Right lobe of liver (tissue), 6 donors: Measurements from ENCODE around the gene BNIP3. TPM values are rescaled to one million over a fixed set of nuclear protein-coding genes. Genes with fewer than 3 reads are reported as not detected.

Experiments used
- ATAC-seq, 4 donors: fragments of 200-7000 bp; cut with Tn5 transposase; one replicate each; pipeline ENCODE4 v1.9.1; 2020; ENCODE audit warnings: mild to moderate bottlenecking in 4 of 4, moderate library complexity in 4 of 4
- DNase-seq, 3 donors: peaks; one replicate each; pipeline ENCODE4 v3.0.0-alpha.2; 2020
- H3K27ac ChIP-seq, 3 donors: fragments of 200-600 bp; one replicate each; pipeline ENCODE4 v1.8.0; 2022
- H3K27me3 ChIP-seq, 2 donors: fragments of 200-600 bp; one replicate each; pipeline ENCODE4 v1.8.0; 2022
- H3K36me3 ChIP-seq, 4 donors: fragments of 200-600 bp; sonication (generic) in 1 of 4; one replicate each; pipeline versions ENCODE4 v1.5.1 to v1.8.0; 2017 to 2022; ENCODE audit warnings: control low read depth in 1 of 4
- H3K4me1 ChIP-seq, 4 donors: fragments of 200-600 bp; sonication (generic) in 1 of 4; one replicate each; pipeline versions ENCODE4 v1.5.1 to v1.8.0; 2017 to 2022; ENCODE audit warnings: control low read depth in 1 of 4
- H3K4me3 ChIP-seq, 3 donors: fragments of 200-600 bp; one replicate each; pipeline ENCODE4 v1.8.0; 2022
- H3K9me3 ChIP-seq, 4 donors: fragments of 200-600 bp; sonication (generic) in 1 of 4; one replicate each; pipeline versions ENCODE4 v1.5.1 to v1.8.0; 2017 to 2022; ENCODE audit warnings: control low read depth in 1 of 4
- POLR2A ChIP-seq: fragments of 450-650 bp; IDR thresholded peaks from one replicate; pipeline ENCODE4 v1.6.1; 2017; ENCODE audit warnings: antibody characterized with exemption, mild to moderate bottlenecking
- WGBS: methylation state at CpG from one replicate; pipeline ENCODE4 v1.1.6; 2018; ENCODE audit warnings: low coverage, low lambda C conversion rate; ENCODE audit not compliant: insufficient coverage; ENCODE audit errors: missing lambda C conversion rate; 5-methylcytosine and 5-hydroxymethylcytosine counted together
- intact Hi-C, 2 donors: fragments of 100-400 bp; cut with DNase I; formaldehyde crosslinking; loops; one replicate each; pipeline versions ENCODE4 v1.11.2 to v1.14.1; 2022
- total RNA-seq, 6 experiments: library from RNA; depleted of rRNA in 2 of 6; stranded (reverse); fragments of >200 nt in 2 of 6; fragmentation: NEBNext Ultra II Directional in 3 of 6; extraction: Animal tissue kit (Norgen Biotek cat#: 25700) in 3 of 6; gene quantifications; one replicate each; pipeline versions ENCODE4 v1.1.0 to v1.2.4, GENCODE V29; 2016 to 2023
- TF ChIP-seq, protein P1 (sequence below), 4 donors: fragments of 200-600 bp in 3 of 4; fragments of 450-650 bp in 1 of 4; IDR thresholded peaks; one replicate each; pipeline versions ENCODE4 v1.5.1 to v1.8.0; 2016 to 2022; ENCODE audit warnings: antibody characterized with exemption in 4 of 4, mild to moderate bottlenecking in 2 of 4
- donor health status: DM: no; HTN: yes; CAD: no.
- donor health status: DM: no; HTN: no; CAD: no.
- donor health status: DM: no; HTN: no; CAD: no.
- donor health status: DM: no; HTN: yes; CAD: no.
- donor health status: DM: no; HTN: yes; CAD: no.

Gene BNIP3
- total RNA-seq, 6 experiments from 2014 or later: 87.7 to 373 (median 102) TPM

DNA sequence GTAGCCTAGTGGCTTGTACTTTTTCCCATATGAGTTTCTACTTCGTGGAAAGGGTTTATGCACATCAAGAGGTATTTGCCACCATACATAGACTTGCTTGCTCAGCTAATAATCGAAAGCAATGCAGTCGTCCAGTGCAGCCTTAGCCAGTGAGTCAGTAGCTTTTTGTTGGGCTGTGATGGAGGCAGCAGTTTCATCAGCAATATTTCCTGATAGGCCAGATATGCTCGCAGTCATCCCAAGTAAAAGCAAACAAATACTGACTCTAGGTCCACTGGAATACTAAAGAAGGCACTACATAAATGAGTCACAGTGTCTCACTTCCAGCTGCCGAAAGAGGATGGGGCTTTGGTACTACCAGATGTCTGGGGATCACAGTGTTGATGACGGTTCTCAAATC is 2.1 kb upstream of the BNIP3 start:
- peaks cover 0 to 10% (median 4%) of the 10 kb centered on the region in 4 donors for H3K4me1 ChIP-seq
- H3K36me3 ChIP-seq: no peaks in the 10 kb centered on the region
- intact Hi-C loops: no loop called here
- ATAC-seq (peak in 1 of 4 donors; percentile 35), DNase-seq (no peak)
- no peaks in the 10 kb centered on the region for H3K27me3 ChIP-seq
- H3K27ac ChIP-seq: no peak overlapping the region
- no peak overlapping the region for H3K4me3 ChIP-seq
- 60% methylated on average over 6 of the region's 6 CpGs for WGBS
- no peaks in the 10 kb centered on the region for H3K9me3 ChIP-seq
- TF ChIP-seq, protein P1, sequence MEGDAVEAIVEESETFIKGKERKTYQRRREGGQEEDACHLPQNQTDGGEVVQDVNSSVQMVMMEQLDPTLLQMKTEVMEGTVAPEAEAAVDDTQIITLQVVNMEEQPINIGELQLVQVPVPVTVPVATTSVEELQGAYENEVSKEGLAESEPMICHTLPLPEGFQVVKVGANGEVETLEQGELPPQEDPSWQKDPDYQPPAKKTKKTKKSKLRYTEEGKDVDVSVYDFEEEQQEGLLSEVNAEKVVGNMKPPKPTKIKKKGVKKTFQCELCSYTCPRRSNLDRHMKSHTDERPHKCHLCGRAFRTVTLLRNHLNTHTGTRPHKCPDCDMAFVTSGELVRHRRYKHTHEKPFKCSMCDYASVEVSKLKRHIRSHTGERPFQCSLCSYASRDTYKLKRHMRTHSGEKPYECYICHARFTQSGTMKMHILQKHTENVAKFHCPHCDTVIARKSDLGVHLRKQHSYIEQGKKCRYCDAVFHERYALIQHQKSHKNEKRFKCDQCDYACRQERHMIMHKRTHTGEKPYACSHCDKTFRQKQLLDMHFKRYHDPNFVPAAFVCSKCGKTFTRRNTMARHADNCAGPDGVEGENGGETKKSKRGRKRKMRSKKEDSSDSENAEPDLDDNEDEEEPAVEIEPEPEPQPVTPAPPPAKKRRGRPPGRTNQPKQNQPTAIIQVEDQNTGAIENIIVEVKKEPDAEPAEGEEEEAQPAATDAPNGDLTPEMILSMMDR (IDR thresholded peaks at IDR 0.05): no peak
- TF ChIP-seq POLR2A: no peak

- H3K9me3 ChIP-seq: no peaks in the 10 kb centered on the region
- intact Hi-C loops: no loop called here
- no peaks in the 10 kb centered on the region for H3K36me3 ChIP-seq
- no peak for DNase-seq
- ATAC-seq: no peak
- peak overlapping the region; percentile 57 to 99 (median 68) for H3K4me3 ChIP-seq
- 79% methylated on average over 11 of the region's 21 CpGs for WGBS
- TF ChIP-seq, protein P1 (IDR thresholded peaks at IDR 0.05): no peak
- no peak for TF ChIP-seq POLR2A
- H3K4me1 ChIP-seq: peaks cover 0 to 20% (median 6%) of the 10 kb centered on the region in 4 donors
- no peak overlapping the region for H3K27ac ChIP-seq
- no peaks in the 10 kb centered on the region for H3K27me3 ChIP-seq
Observed at GRCh38 chr10:131982796-131983195, 1.1 kb upstream of the BNIP3 start.

- Histone ChIP-seq H3K27ac (peak overlapping the region; percentile 42 to 57 (median 47)), H3K27me3 (no peaks in the 10 kb centered on the region), H3K36me3 (no peaks in the 10 kb centered on the region), H3K4me1 (peaks cover 0 to 26% (median 8%) of the 10 kb centered on the region in 4 donors), H3K4me3 (peak overlapping the region; percentile 57 to 99 (median 68)), H3K9me3 (no peaks in the 10 kb centered on the region)
- intact Hi-C loops: no loop called here
- ATAC-seq: no peak
- peak in 1 of 3 donors; percentile 63 for DNase-seq
- 0% methylated on average over 3 of the region's 83 CpGs for WGBS
- TF ChIP-seq POLR2A: no peak
- TF ChIP-seq, protein P1 (IDR thresholded peaks at IDR 0.05): no peak
Observed at GRCh38 chr10:131982185-131982756, 548 bp upstream of the BNIP3 start.

DNA sequence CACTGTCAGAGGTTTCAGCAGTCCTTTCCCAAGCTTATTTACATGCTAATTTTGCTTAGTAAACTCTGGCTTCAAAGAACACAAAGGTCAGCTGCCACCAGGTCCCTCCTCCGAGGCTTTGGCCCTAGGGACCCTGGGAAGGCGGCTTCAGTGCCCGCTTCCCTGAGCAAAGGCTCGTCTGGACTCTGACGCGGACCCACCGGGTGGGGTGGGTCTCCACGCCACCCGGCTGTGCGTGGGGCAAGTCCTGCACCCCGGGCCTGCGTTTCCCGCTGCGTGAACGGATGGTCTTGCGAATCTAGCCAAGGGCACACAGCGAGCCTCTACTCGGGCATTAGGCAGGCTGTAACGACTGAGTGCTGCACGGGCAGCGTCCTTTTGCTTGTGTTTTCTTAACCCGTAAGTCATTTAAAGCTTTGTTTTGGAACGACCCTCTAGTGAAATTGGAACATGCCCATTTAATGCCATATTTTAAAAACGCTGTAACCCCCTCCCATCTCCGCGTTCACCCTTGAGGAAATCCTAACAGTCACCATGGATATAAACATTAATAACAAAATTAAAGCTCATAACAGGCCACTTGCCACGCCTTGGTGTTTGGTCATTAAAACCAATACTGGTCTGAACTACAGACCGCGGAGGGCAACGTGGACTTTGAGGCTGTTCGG is 828 bp downstream of the BNIP3 start:
- TF ChIP-seq, protein P1 (IDR thresholded peaks at IDR 0.05): no peak
- TF ChIP-seq POLR2A: peak; percentile 38
- Histone ChIP-seq H3K9me3 (no peaks in the 10 kb centered on the region), H3K4me1 (peaks cover 0 to 26% (median 9%) of the 10 kb centered on the region in 4 donors), H3K4me3 (peak overlapping the region; percentile 86 to 99 (median 97)), H3K27ac (peak overlapping the region; percentile 78 to 90 (median 84)), H3K27me3 (no peaks in the 10 kb centered on the region), H3K36me3 (no peaks in the 10 kb centered on the region)
- intact Hi-C loops: no loop called here
- peak; percentile 54 to 72 (median 62) for ATAC-seq
- WGBS: 3% methylated on average over 6 of the region's 31 CpGs
- peak; percentile 55 to 83 (median 80) for DNase-seq
